GM13977 (cell line): Measurements from ENCODE around the gene SLC16A3.
"Not testable (repeated sequence)": the region's sequence is repeated elsewhere in the genome, so short reads cannot be mapped to it uniquely, and the experiment has no call there.

Experiments used
- DNase-seq: peaks from one replicate; pipeline ENCODE4 v3.0.0; 2012; ENCODE audit warnings: low spot score
- CTCF ChIP-seq: IDR thresholded peaks from 2 replicates; pipeline ENCODE4 v1.5.1; 2012; ENCODE audit warnings: mild to moderate bottlenecking, control low read depth; ENCODE audit not compliant: insufficient read depth; ENCODE audit errors: extremely low read depth, missing control alignments
- in situ Hi-C: fragments of 300-500 bp; cut with MboI; formaldehyde crosslinking; loops from one replicate; pipeline ENCODE4 v1.12.0; 2022; ENCODE audit warnings: low sequenced_read_pairs, low pct_unique_long_range_greater_than_20kb, mixed read lengths, inconsistent platforms; ENCODE audit not compliant: unreplicated experiment

SLC16A3 gene

GRCh38 chr17:82255402-82255972, 26.6 kb downstream of the SLC16A3 start:
- in situ Hi-C loops: no loop called here
- no peak for DNase-seq
- no peak for TF ChIP-seq CTCF

- DNase-seq: no peak
- TF ChIP-seq CTCF: no peak
- in situ Hi-C loops: no loop called here
Observed at GRCh38 chr17:82256242-82256885, 27.5 kb downstream of the SLC16A3 start.

GRCh38 chr17:82257473-82257872, 28.6 kb downstream of the SLC16A3 start:
- DNase-seq: no peak
- in situ Hi-C loops: no loop called here
- no peak for TF ChIP-seq CTCF

GRCh38 chr17:82258555-82258954, 29.7 kb downstream of the SLC16A3 start:
- no peak for TF ChIP-seq CTCF
- in situ Hi-C loops: no loop called here
- DNase-seq: no peak

GRCh38 chr17:82259972-82260961, 31.4 kb downstream of the SLC16A3 start:
- in situ Hi-C loops, DNase-seq: not testable (repeated sequence)

GRCh38 chr17:82262344-82262743, 33.5 kb downstream of the SLC16A3 start:
- no peak for DNase-seq
- in situ Hi-C loops: no loop called here
- TF ChIP-seq CTCF: no peak
